ENCODE data around the gene PPP1R3D.

PPP1R3D gene

GRCh38 chr20:59948212-59948611, 8.1 kb upstream of the PPP1R3D start:
- TF ChIP-seq, protein P1, sequence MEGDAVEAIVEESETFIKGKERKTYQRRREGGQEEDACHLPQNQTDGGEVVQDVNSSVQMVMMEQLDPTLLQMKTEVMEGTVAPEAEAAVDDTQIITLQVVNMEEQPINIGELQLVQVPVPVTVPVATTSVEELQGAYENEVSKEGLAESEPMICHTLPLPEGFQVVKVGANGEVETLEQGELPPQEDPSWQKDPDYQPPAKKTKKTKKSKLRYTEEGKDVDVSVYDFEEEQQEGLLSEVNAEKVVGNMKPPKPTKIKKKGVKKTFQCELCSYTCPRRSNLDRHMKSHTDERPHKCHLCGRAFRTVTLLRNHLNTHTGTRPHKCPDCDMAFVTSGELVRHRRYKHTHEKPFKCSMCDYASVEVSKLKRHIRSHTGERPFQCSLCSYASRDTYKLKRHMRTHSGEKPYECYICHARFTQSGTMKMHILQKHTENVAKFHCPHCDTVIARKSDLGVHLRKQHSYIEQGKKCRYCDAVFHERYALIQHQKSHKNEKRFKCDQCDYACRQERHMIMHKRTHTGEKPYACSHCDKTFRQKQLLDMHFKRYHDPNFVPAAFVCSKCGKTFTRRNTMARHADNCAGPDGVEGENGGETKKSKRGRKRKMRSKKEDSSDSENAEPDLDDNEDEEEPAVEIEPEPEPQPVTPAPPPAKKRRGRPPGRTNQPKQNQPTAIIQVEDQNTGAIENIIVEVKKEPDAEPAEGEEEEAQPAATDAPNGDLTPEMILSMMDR (IDR thresholded peaks at IDR 0.05; ENCODE audit: low read depth, low read length) = no peak

GRCh38 chr20:59947376-59947775, 7.3 kb upstream of the PPP1R3D start:
- DNase-seq (ENCODE audit: extremely low read depth, low read depth) = no peak
- TF ChIP-seq, protein P1 (IDR thresholded peaks at IDR 0.05; ENCODE audit: low read depth, low read length) = no peak

More at GRCh38 chr20:59948212-59948611, 8.1 kb upstream of the PPP1R3D start:
- no peak for DNase-seq (ENCODE audit: extremely low read depth, low read depth)

DNA sequence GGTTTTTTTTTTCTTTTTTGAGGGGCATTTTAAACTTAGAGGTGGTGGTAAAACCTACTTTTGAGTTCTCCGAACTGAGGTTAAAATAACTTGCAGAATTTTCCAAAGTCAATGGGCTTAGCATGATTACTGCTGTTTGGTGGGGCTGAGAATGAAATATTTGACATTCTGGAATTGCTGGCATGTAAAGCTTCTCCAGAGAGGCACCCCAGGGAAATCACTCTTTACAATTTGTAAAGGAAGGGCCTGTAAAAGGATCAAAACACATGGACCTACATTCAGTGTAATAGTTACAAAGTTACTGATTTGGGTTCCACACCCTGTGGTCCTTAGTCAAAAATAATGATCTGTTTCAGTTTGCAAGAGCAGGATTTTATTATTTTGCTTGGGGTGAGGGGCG, 5.6 kb upstream of the PPP1R3D start:
- DNase-seq (ENCODE audit: extremely low read depth, low read depth) = no peak
- TF ChIP-seq, protein P1 (IDR thresholded peaks at IDR 0.05; ENCODE audit: low read depth, low read length) = no peak

DNA sequence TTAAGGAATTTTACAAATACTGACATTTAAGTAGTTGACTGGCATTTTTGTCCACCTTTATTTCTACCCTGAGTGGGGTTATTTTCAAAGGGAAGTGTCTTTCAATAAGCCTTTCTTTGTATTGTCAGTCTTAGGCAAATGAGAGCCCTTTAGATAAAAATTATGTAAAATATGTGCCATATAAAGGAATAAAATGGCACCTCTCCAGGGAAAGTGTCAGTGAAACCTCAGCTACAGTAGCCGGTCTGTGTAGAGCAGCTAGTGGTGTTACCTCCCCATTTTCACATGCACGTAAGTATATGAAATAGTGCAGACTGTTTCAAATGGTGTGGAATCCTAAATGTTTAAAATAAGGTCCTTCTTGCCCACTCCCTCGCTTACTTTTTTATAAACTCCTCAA, 5.1 kb upstream of the PPP1R3D start:
- TF ChIP-seq, protein P1 (IDR thresholded peaks at IDR 0.05; ENCODE audit: low read depth, low read length) = no peak

GRCh38 chr20:59944726-59945125, 4.6 kb upstream of the PPP1R3D start:
- no peak for DNase-seq (ENCODE audit: extremely low read depth, low read depth)
- TF ChIP-seq, protein P1 (IDR thresholded peaks at IDR 0.05; ENCODE audit: low read depth, low read length) = no peak

More for the DNA sequence above, 5.1 kb upstream of the PPP1R3D start:
- DNase-seq (ENCODE audit: extremely low read depth, low read depth) = no peak

- TF ChIP-seq, protein P1 (IDR thresholded peaks at IDR 0.05; ENCODE audit: low read depth, low read length) = no peak
- DNase-seq (ENCODE audit: extremely low read depth, low read depth) = no peak
Measured at GRCh38 chr20:59942245-59942644, 2.1 kb upstream of the PPP1R3D start.

DNA sequence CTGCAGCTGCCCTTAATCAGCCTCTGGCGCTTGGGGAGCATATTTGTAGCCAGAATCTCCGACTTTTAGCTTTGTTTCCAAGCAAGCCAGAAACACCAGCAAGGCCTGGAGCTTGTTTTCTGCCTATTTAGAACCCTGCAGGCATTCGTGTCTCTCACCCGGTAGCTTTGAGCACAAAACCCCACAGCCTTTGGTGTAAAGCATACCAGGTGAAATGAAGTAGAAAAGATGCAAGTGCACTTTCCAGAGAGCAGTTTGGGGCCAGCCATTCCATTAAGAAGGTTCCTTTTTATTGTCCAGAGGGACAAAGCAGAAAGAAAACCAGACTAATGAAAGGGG, 820 bp upstream of the PPP1R3D start:
- DNase-seq (ENCODE audit: extremely low read depth, low read depth) = no peak
- TF ChIP-seq, protein P1 (IDR thresholded peaks at IDR 0.05; ENCODE audit: low read depth, low read length) = no peak

Measured in AG09319 (cell line).